Neural progenitor cell (in vitro differentiated cells): ENCODE measurements around the gene NDUFA13.

ENCODE experiments used
- EZH2 ChIP-seq: fragments of 200-600 bp; sonication (generic); IDR thresholded peaks from 2 replicates; pipeline ENCODE4 v1.6.1; 2017; ENCODE audit warnings: antibody characterized with exemption, mild to moderate bottlenecking, moderate library complexity
- TF ChIP-seq, protein P1 (sequence below): fragments of 200-600 bp; sonication (generic); IDR thresholded peaks from 2 replicates; pipeline ENCODE4 v1.5.1; 2017; ENCODE audit warnings: antibody characterized with exemption, mild to moderate bottlenecking

DNA sequence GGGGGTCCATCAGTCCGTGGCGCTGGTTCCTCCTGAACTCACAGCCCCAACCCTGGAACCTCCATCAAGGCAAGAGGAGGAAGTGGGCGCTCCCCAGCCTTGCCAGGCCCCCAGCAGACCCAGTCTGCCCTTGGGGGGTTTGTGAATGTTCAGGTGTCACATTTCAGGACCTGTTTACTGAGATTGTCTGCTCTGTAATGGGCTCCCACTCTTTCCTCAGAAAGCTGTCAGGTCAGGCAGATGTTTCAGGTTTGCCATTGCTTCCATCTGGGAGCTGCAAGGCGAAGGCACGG is 30.1 kb upstream of the NDUFA13 start:
- TF ChIP-seq, protein P1, sequence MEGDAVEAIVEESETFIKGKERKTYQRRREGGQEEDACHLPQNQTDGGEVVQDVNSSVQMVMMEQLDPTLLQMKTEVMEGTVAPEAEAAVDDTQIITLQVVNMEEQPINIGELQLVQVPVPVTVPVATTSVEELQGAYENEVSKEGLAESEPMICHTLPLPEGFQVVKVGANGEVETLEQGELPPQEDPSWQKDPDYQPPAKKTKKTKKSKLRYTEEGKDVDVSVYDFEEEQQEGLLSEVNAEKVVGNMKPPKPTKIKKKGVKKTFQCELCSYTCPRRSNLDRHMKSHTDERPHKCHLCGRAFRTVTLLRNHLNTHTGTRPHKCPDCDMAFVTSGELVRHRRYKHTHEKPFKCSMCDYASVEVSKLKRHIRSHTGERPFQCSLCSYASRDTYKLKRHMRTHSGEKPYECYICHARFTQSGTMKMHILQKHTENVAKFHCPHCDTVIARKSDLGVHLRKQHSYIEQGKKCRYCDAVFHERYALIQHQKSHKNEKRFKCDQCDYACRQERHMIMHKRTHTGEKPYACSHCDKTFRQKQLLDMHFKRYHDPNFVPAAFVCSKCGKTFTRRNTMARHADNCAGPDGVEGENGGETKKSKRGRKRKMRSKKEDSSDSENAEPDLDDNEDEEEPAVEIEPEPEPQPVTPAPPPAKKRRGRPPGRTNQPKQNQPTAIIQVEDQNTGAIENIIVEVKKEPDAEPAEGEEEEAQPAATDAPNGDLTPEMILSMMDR, result no peak
- TF ChIP-seq EZH2, result no peak
